KMS-11 (cell line): Measurements from ENCODE around the gene ZRANB3.

Experiments
- H2AFZ ChIP-seq: fragments of 200-600 bp; sonication (generic); 2 replicates; pipeline ENCODE4 v1.6.1; 2016; ENCODE audit warnings: antibody characterized with exemption, mixed run types, low read depth
- H3K27ac ChIP-seq: fragments of 200-600 bp; sonication (generic); 2 replicates; pipeline ENCODE4 v1.6.1; 2016; ENCODE audit warnings: mild to moderate bottlenecking, mixed run types
- H3K27me3 ChIP-seq: fragments of 200-600 bp; sonication (generic); 2 replicates; pipeline ENCODE4 v1.6.1; 2017; ENCODE audit warnings: mild to moderate bottlenecking, low read depth, mixed run types, moderate library complexity; ENCODE audit not compliant: insufficient read depth
- H3K36me3 ChIP-seq: fragments of 200-600 bp; sonication (generic); 2 replicates; pipeline ENCODE4 v1.6.1; 2017; ENCODE audit warnings: mild to moderate bottlenecking, mixed run types; ENCODE audit not compliant: insufficient read depth
- H3K4me1 ChIP-seq: fragments of 200-600 bp; sonication (generic); 2 replicates; pipeline ENCODE4 v1.6.1; 2016; ENCODE audit warnings: mild to moderate bottlenecking, low read depth, mixed run types; ENCODE audit not compliant: poor library complexity, severe bottlenecking
- H3K4me2 ChIP-seq: fragments of 200-600 bp; sonication (generic); 2 replicates; pipeline ENCODE4 v1.7.0; 2016; ENCODE audit warnings: mild to moderate bottlenecking, mixed run types
- H3K4me3 ChIP-seq: fragments of 200-600 bp; sonication (generic); IDR thresholded peaks from 2 replicates; pipeline ENCODE4 v1.6.1; 2017; ENCODE audit warnings: low read depth, low read length, mixed read lengths; ENCODE audit not compliant: insufficient read depth
- H3K79me2 ChIP-seq: fragments of 200-600 bp; sonication (generic); 2 replicates; pipeline ENCODE4 v1.6.1; 2016; ENCODE audit warnings: low read depth, mixed run types; ENCODE audit not compliant: insufficient read depth
- H3K9ac ChIP-seq: fragments of 200-600 bp; sonication (generic); 2 replicates; pipeline ENCODE4 v1.6.1; 2016; ENCODE audit warnings: mild to moderate bottlenecking, mixed run types
- H4K20me1 ChIP-seq: fragments of 200-600 bp; sonication (generic); 2 replicates; pipeline ENCODE4 v1.6.1; 2016; ENCODE audit warnings: mild to moderate bottlenecking, mixed run types; ENCODE audit not compliant: insufficient read depth
- TF ChIP-seq, protein P1 (sequence below): fragments of 200-600 bp; sonication (generic); conservative IDR thresholded peaks from 2 replicates; pipeline ENCODE4 v1.6.1; 2017; ENCODE audit warnings: low read depth, mild to moderate bottlenecking, antibody characterized with exemption, low read length, moderate library complexity, mixed read lengths

Gene ZRANB3

DNA sequence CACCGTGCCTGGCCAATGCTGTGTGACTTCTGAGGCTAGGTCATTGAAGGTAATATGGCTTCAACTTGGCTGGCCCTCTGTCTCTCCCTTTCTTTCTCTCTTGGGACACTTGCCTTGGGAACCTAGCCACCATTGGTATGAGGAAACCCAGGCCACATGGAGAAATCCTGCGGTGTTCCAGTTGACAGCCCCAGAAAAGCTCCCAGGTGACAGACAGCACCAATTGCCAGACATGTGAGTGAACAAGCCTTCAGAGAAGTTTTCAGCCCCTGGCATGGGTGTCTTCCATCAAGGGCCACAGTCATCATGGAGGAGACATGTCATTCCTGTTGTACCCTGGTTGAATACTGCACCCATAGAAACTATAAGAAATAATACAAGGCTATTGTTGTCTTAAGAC lies 292.4 kb downstream of the ZRANB3 start:
- Histone ChIP-seq H3K4me1 (no peaks in the 10 kb centered on the region), H3K79me2 (no peaks in the 10 kb centered on the region), H3K27ac (no peak overlapping the region), H3K9ac (no peak overlapping the region), H3K4me2 (no peak overlapping the region), H3K27me3 (no peaks in the 10 kb centered on the region), H3K4me3 (no peak overlapping the region), H2AFZ (no peak overlapping the region), H3K36me3 (no peaks in the 10 kb centered on the region), H4K20me1 (no peaks in the 10 kb centered on the region)
- TF ChIP-seq, protein P1, sequence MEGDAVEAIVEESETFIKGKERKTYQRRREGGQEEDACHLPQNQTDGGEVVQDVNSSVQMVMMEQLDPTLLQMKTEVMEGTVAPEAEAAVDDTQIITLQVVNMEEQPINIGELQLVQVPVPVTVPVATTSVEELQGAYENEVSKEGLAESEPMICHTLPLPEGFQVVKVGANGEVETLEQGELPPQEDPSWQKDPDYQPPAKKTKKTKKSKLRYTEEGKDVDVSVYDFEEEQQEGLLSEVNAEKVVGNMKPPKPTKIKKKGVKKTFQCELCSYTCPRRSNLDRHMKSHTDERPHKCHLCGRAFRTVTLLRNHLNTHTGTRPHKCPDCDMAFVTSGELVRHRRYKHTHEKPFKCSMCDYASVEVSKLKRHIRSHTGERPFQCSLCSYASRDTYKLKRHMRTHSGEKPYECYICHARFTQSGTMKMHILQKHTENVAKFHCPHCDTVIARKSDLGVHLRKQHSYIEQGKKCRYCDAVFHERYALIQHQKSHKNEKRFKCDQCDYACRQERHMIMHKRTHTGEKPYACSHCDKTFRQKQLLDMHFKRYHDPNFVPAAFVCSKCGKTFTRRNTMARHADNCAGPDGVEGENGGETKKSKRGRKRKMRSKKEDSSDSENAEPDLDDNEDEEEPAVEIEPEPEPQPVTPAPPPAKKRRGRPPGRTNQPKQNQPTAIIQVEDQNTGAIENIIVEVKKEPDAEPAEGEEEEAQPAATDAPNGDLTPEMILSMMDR: no peak

DNA sequence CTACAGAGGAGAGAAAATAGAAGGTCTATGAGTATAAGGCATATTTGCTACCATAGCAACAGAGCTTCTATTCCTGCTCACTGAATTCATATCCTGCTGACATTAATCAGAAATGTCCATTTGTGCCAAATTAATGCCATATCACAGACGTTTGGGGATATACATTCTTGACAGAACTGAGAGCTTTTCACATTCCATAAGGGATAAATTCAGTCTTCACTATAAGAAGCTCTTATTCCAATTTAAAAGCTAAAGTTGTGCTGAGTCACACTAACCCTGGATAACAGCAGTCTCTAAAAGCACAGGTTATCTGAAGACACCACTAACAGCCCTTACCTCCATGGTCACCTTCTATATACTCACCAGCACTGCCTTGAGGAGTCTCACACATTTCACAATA lies 300.9 kb downstream of the ZRANB3 start:
- H3K36me3 ChIP-seq: no peaks in the 10 kb centered on the region
- H3K27ac ChIP-seq: no peak overlapping the region
- no peak overlapping the region for H3K4me3 ChIP-seq
- TF ChIP-seq, protein P1: no peak
- no peak overlapping the region for H3K9ac ChIP-seq
- H4K20me1 ChIP-seq: no peaks in the 10 kb centered on the region
- no peak overlapping the region for H2AFZ ChIP-seq
- no peaks in the 10 kb centered on the region for H3K4me1 ChIP-seq
- no peaks in the 10 kb centered on the region for H3K79me2 ChIP-seq
- no peaks in the 10 kb centered on the region for H3K27me3 ChIP-seq
- no peak overlapping the region for H3K4me2 ChIP-seq

DNA sequence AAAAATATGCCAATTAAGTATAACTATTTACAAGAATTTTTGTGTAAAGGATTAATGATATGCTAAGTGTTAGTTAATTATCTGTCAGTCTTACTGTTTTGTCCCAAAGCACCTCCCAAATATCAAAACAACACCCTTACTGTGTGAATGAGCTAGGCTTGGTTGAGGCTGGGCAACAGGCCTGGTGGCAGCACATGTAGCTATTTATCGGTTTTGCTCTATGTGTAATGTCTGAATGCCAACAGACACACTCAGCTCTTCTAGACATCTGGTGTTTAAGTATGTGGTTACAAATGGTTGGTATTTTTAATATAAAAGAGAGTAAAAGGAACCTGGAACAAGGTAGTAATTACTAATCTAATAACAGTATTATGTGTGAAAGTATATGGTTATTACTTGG lies 303.6 kb downstream of the ZRANB3 start:
- Histone ChIP-seq H3K9ac (no peak overlapping the region), H3K4me2 (no peak overlapping the region), H4K20me1 (no peaks in the 10 kb centered on the region), H3K4me3 (no peak overlapping the region), H2AFZ (no peak overlapping the region), H3K27me3 (no peaks in the 10 kb centered on the region), H3K27ac (no peak overlapping the region), H3K36me3 (no peaks in the 10 kb centered on the region), H3K79me2 (no peaks in the 10 kb centered on the region), H3K4me1 (no peaks in the 10 kb centered on the region)
- TF ChIP-seq, protein P1: no peak

DNA sequence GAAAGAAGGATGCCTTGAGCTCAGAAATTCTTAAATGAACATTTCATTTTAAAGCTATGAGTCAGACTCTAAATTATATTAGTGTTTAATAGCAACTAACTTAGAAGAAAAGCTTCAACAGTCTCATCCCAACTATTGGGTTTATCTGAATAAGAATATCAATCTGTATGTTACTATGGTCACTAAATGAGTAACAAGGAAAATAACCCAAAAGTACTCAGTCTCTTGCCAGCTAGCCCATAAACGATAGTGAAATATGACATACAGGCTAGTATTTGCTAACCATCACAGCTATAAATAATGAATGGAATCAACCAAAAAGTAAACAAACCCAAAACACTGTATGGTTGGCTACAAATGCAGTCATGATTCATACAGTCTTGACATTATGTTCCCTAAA lies 304.1 kb downstream of the ZRANB3 start:
- Histone ChIP-seq H3K36me3 (no peaks in the 10 kb centered on the region), H3K27me3 (no peaks in the 10 kb centered on the region), H2AFZ (no peak overlapping the region), H3K27ac (no peak overlapping the region), H4K20me1 (no peaks in the 10 kb centered on the region), H3K79me2 (no peaks in the 10 kb centered on the region), H3K9ac (no peak overlapping the region), H3K4me2 (no peak overlapping the region), H3K4me1 (no peaks in the 10 kb centered on the region), H3K4me3 (no peak overlapping the region)
- TF ChIP-seq, protein P1: no peak

DNA sequence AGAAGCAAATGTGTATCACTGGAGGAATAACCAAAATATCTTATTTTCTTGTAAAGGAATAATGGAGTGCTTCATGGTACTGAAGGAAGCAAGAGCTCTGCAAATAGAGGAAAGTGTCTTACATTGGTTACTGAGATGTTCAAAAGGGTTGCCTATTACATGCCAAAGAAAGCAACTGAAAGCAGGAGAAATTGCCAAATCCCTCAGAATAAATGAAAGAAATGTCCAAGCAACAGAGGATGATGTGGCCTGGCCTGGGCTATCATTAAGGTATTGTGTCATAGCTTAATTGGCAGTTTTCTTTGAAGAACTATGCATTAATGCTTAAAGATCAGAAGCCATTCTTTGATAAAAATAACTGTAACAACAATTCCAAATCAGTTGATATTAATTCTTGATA lies 305.2 kb downstream of the ZRANB3 start:
- Histone ChIP-seq H3K4me2 (no peak overlapping the region), H3K27ac (no peak overlapping the region), H4K20me1 (no peaks in the 10 kb centered on the region), H3K4me1 (no peaks in the 10 kb centered on the region), H2AFZ (no peak overlapping the region), H3K36me3 (no peaks in the 10 kb centered on the region), H3K4me3 (no peak overlapping the region), H3K79me2 (no peaks in the 10 kb centered on the region), H3K9ac (no peak overlapping the region), H3K27me3 (no peaks in the 10 kb centered on the region)
- TF ChIP-seq, protein P1: no peak
